SK-N-SH treated with all-trans-retinoic acid at 6 μM for 48 hours (cell line): Measurements from ENCODE around the gene NIPSNAP3A.

Source experiments
- ATAC-seq: fragments of 200-7000 bp; cut with Tn5 transposase; 3 replicates; pipeline ENCODE4 v1.9.1; 2020; ENCODE audit warnings: mild to moderate bottlenecking, moderate library complexity
- ARNTL ChIP-seq: fragments of 450-650 bp; formaldehyde crosslinking; IDR thresholded peaks from 2 replicates; pipeline ENCODE4 v1.5.0; 2020; ENCODE audit warnings: low read depth, mild to moderate bottlenecking, moderate library complexity, borderline replicate concordance
- BACH2 ChIP-seq: fragments of 250-450 bp; sonication (Bioruptor Pico); IDR thresholded peaks from 2 replicates; pipeline ENCODE4 v1.9.0; 2021; ENCODE audit warnings: mild to moderate bottlenecking, borderline replicate concordance
- CREB5 ChIP-seq: fragments of 250-450 bp; sonication (Bioruptor Pico); IDR thresholded peaks from 2 replicates; pipeline ENCODE4 v1.5.1; 2020; ENCODE audit warnings: low read depth, mild to moderate bottlenecking, moderate library complexity
- CSDC2 ChIP-seq: fragments of 250-450 bp; sonication (Bioruptor Pico); IDR thresholded peaks from 2 replicates; pipeline ENCODE4 v1.5.0; 2020; ENCODE audit warnings: mild to moderate bottlenecking, moderate library complexity
- ESRRG ChIP-seq: fragments of 250-450 bp; sonication (Bioruptor Pico); IDR thresholded peaks from 2 replicates; pipeline ENCODE4 v1.6.1; 2021; ENCODE audit warnings: mild to moderate bottlenecking
- GLIS3 ChIP-seq: fragments of 250-450 bp; sonication (Bioruptor Pico); IDR thresholded peaks from 2 replicates; pipeline ENCODE4 v1.5.0; 2020; ENCODE audit warnings: mild to moderate bottlenecking, moderate library complexity
- ISL1 ChIP-seq: fragments of 250-450 bp; sonication (Bioruptor Pico); IDR thresholded peaks from 2 replicates; pipeline ENCODE4 v2.1.2; 2022; ENCODE audit warnings: mild to moderate bottlenecking, moderate library complexity
- OSR1 ChIP-seq: fragments of 250-450 bp; sonication (Bioruptor Pico); IDR thresholded peaks from 2 replicates; pipeline ENCODE4 v1.8.0; 2022; ENCODE audit warnings: moderate library complexity, mild to moderate bottlenecking, inconsistent platforms
- POU6F1 ChIP-seq: fragments of 250-450 bp; sonication (Bioruptor Pico); IDR thresholded peaks from 2 replicates; pipeline ENCODE4 v1.8.0; 2021; ENCODE audit warnings: low read depth, mild to moderate bottlenecking, moderate library complexity, borderline replicate concordance
- PPARA ChIP-seq: fragments of 250-450 bp; sonication (Bioruptor Pico); IDR thresholded peaks from 2 replicates; pipeline ENCODE4 v1.5.0; 2020; ENCODE audit warnings: mild to moderate bottlenecking, borderline replicate concordance
- RARB ChIP-seq: fragments of 250-450 bp; sonication (Bioruptor Pico); IDR thresholded peaks from 2 replicates; pipeline ENCODE4 v1.8.0; 2021; ENCODE audit warnings: mild to moderate bottlenecking, moderate library complexity
- SNAI2 ChIP-seq: fragments of 250-450 bp; sonication (Bioruptor Pico); IDR thresholded peaks from 2 replicates; pipeline ENCODE4 v1.5.0; 2020; ENCODE audit warnings: mild to moderate bottlenecking, moderate library complexity
- TCF4 ChIP-seq: fragments of 250-450 bp; sonication (Bioruptor Pico); IDR thresholded peaks from 2 replicates; pipeline ENCODE4 v1.8.0; 2021; ENCODE audit warnings: mild to moderate bottlenecking, moderate library complexity, borderline replicate concordance
- TOX ChIP-seq: fragments of 250-450 bp; sonication (Bioruptor Pico); IDR thresholded peaks from 2 replicates; pipeline ENCODE4 v1.8.0; 2021; ENCODE audit warnings: mild to moderate bottlenecking, moderate library complexity, borderline replicate concordance
- ZC3H10 ChIP-seq: fragments of 250-450 bp; sonication (Bioruptor Pico); IDR thresholded peaks from 2 replicates; pipeline ENCODE4 v1.5.1; 2021; ENCODE audit warnings: mild to moderate bottlenecking, moderate library complexity
- ZFP3 ChIP-seq: fragments of 250-450 bp; sonication (Bioruptor Pico); IDR thresholded peaks from 2 replicates; pipeline ENCODE4 v1.5.0; 2020; ENCODE audit warnings: mild to moderate bottlenecking, moderate library complexity
- ZFP30 ChIP-seq: fragments of 450-650 bp; formaldehyde crosslinking; IDR thresholded peaks from 2 replicates; pipeline ENCODE4 v1.5.0; 2022; ENCODE audit warnings: mild to moderate bottlenecking, moderate library complexity
- ZNF565 ChIP-seq: fragments of 450-650 bp; formaldehyde crosslinking; conservative IDR thresholded peaks from 2 replicates; pipeline ENCODE4 v1.5.0; 2020; ENCODE audit warnings: low read depth, mild to moderate bottlenecking, moderate library complexity
- ZNF70 ChIP-seq: fragments of 450-650 bp; formaldehyde crosslinking; IDR thresholded peaks from 2 replicates; pipeline ENCODE4 v1.5.0; 2020; ENCODE audit warnings: mild to moderate bottlenecking, moderate library complexity
- ZNF8 ChIP-seq: fragments of 450-650 bp; formaldehyde crosslinking; IDR thresholded peaks from 2 replicates; pipeline ENCODE4 v1.5.0; 2020; ENCODE audit warnings: mild to moderate bottlenecking, moderate library complexity
- TF ChIP-seq, protein P1 (sequence below): fragments of 250-450 bp; sonication (Bioruptor Pico); IDR thresholded peaks from 2 replicates; pipeline ENCODE4 v1.8.0; 2020; ENCODE audit warnings: mild to moderate bottlenecking, moderate library complexity, borderline replicate concordance
- TF ChIP-seq, protein P2 (sequence below): fragments of 250-450 bp; sonication (Bioruptor Pico); IDR thresholded peaks from 2 replicates; pipeline ENCODE4 v1.5.1; 2021; ENCODE audit warnings: mild to moderate bottlenecking, moderate library complexity

The NIPSNAP3A gene

DNA sequence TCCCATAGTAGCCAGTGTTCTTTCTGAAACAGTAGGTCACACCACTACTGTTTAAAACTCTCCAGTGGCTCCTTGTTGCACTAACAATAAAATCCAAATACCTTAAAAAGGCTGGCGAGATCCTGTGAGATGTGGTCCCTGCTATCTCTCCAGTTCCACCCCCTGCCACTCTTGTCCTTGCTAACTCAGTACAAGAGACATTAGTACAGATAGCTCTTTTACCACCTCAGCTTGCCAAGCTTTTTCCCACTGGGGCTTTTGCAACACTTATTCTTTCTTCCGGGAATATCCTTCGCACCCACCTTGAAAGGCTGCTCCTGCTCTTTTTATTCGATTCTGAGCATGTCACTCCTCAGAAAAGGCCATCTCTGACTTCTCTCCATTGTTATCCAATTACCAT is 31.3 kb downstream of the NIPSNAP3A start:
- no peak for TF ChIP-seq RARB (CRISPR knock-in tag)
- TF ChIP-seq, all 23 proteins: peak for 0
- no peak for ATAC-seq

GRCh38 chr9:104779334-104779733 is 31.9 kb downstream of the NIPSNAP3A start:
- ATAC-seq = no peak
- TF ChIP-seq POU6F1 (CRISPR knock-in tag) (no peak), RARB (CRISPR knock-in tag) (no peak), TCF4 (CRISPR knock-in tag) (no peak)

- no peak for ATAC-seq
- TF ChIP-seq, protein P1, sequence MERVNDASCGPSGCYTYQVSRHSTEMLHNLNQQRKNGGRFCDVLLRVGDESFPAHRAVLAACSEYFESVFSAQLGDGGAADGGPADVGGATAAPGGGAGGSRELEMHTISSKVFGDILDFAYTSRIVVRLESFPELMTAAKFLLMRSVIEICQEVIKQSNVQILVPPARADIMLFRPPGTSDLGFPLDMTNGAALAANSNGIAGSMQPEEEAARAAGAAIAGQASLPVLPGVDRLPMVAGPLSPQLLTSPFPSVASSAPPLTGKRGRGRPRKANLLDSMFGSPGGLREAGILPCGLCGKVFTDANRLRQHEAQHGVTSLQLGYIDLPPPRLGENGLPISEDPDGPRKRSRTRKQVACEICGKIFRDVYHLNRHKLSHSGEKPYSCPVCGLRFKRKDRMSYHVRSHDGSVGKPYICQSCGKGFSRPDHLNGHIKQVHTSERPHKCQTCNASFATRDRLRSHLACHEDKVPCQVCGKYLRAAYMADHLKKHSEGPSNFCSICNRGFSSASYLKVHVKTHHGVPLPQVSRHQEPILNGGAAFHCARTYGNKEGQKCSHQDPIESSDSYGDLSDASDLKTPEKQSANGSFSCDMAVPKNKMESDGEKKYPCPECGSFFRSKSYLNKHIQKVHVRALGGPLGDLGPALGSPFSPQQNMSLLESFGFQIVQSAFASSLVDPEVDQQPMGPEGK (CRISPR knock-in tag) = no peak
- TF ChIP-seq ZNF8 (CRISPR knock-in tag) = no peak
- TF ChIP-seq RARB (CRISPR knock-in tag) = no peak
- TF ChIP-seq CSDC2 (CRISPR knock-in tag) = no peak
- TF ChIP-seq, protein P2, sequence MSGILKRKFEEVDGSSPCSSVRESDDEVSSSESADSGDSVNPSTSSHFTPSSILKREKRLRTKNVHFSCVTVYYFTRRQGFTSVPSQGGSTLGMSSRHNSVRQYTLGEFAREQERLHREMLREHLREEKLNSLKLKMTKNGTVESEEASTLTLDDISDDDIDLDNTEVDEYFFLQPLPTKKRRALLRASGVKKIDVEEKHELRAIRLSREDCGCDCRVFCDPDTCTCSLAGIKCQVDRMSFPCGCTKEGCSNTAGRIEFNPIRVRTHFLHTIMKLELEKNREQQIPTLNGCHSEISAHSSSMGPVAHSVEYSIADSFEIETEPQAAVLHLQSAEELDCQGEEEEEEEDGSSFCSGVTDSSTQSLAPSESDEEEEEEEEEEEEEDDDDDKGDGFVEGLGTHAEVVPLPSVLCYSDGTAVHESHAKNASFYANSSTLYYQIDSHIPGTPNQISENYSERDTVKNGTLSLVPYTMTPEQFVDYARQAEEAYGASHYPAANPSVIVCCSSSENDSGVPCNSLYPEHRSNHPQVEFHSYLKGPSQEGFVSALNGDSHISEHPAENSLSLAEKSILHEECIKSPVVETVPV = no peak
- no peak for TF ChIP-seq ZFP30
- TF ChIP-seq ISL1 (CRISPR knock-in tag) = no peak
- TF ChIP-seq GLIS3 (CRISPR knock-in tag) = no peak
- no peak for TF ChIP-seq CREB5 (CRISPR knock-in tag)
- TF ChIP-seq BACH2 (CRISPR knock-in tag) = no peak
- TF ChIP-seq TOX = no peak
- no peak for TF ChIP-seq ARNTL
- no peak for TF ChIP-seq ZNF565
- no peak for TF ChIP-seq ZFP3 (CRISPR knock-in tag)
- TF ChIP-seq ZC3H10 (CRISPR knock-in tag) = no peak
- TF ChIP-seq SNAI2 (CRISPR knock-in tag) = no peak
These were observed 32.6 kb downstream of the NIPSNAP3A start for GRCh38 chr9:104779946-104780535.

DNA sequence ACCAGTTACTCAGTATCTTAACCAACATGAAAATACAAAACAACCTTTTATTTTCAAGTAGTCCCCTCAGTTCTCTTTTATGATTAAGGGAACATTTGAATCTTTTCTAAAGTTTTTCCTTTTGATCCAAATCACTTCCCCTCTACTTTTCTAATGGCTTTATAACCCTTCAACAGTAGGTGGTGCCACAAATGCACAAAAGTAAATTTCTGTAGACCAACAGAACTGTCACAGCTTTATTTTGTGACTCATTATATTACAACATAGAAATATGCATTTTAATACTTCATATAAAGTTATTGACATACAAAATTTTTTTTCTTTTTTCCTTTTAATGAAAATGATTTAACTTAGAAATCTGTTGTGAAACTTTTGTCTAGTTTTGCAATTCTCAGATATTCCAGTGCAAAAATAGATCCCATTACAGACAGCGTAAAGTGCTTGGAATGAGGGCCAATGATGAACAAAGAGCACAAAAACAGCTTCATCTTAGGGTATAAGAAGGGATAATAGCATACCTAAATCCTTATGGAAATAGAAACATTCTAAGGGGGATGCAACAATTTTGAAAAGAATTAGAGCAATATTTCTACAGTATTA is 33.4 kb downstream of the NIPSNAP3A start:
- peak; percentile 79 for ATAC-seq
- TF ChIP-seq CREB5 (CRISPR knock-in tag) = no peak
- no peak for TF ChIP-seq OSR1 (CRISPR knock-in tag)
- TF ChIP-seq ESRRG (CRISPR knock-in tag) = no peak
- TF ChIP-seq ZNF70 = no peak
- no peak for TF ChIP-seq ARNTL
- TF ChIP-seq PPARA (CRISPR knock-in tag) = no peak
- TF ChIP-seq, protein P1 (CRISPR knock-in tag) = no peak
